MM.1S (cell line): ENCODE results near the gene NEURL1B.

Experiments
- DNase-seq: peaks from one replicate; pipeline ENCODE4 v3.0.0-alpha.2; 2015
- H2AFZ ChIP-seq: fragments of 300-600 bp; sonication (generic); 2 replicates; pipeline ENCODE4 v1.6.0; 2016; ENCODE audit warnings: antibody characterized with exemption, low read length
- H3F3A ChIP-seq: fragments of 300-600 bp; sonication (generic); 2 replicates; pipeline ENCODE4 v1.6.1; 2016; ENCODE audit warnings: mild to moderate bottlenecking, antibody characterized with exemption, low read length, moderate library complexity, mixed read lengths; ENCODE audit not compliant: insufficient read depth
- H3K27ac ChIP-seq: fragments of 300-600 bp; sonication (generic); 2 replicates; pipeline ENCODE4 v1.5.1; 2016; ENCODE audit warnings: mild to moderate bottlenecking, low read length
- H3K27me3 ChIP-seq: fragments of 300-600 bp; sonication (generic); replicated peaks from 2 replicates; pipeline ENCODE4 v1.6.0; 2016; ENCODE audit warnings: low read length; ENCODE audit not compliant: insufficient read depth
- H3K36me3 ChIP-seq: fragments of 300-600 bp; sonication (generic); replicated peaks from 2 replicates; pipeline ENCODE4 v1.6.1; 2016; ENCODE audit warnings: mild to moderate bottlenecking, low read length, mixed read lengths; ENCODE audit not compliant: insufficient read depth
- H3K4me1 ChIP-seq: fragments of 300-600 bp; sonication (generic); 2 replicates; pipeline ENCODE4 v1.6.1; 2016; ENCODE audit warnings: low read length, mixed read lengths
- H3K4me2 ChIP-seq: fragments of 300-600 bp; sonication (generic); 2 replicates; pipeline ENCODE4 v1.6.0; 2016; ENCODE audit warnings: low read depth, low read length
- H3K4me3 ChIP-seq: fragments of 300-600 bp; sonication (generic); 2 replicates; pipeline ENCODE4 v1.5.1; 2016; ENCODE audit warnings: low read length, mixed read lengths
- H3K79me2 ChIP-seq: fragments of 300-600 bp; sonication (generic); 2 replicates; pipeline ENCODE4 v1.6.1; 2016; ENCODE audit warnings: mixed run types, low read length, mixed read lengths
- H3K9ac ChIP-seq: fragments of 300-600 bp; sonication (generic); 2 replicates; pipeline ENCODE4 v1.6.1; 2016; ENCODE audit warnings: low read length, mixed read lengths
- H3K9me2 ChIP-seq: fragments of 300-600 bp; sonication (generic); replicated peaks from 2 replicates; pipeline ENCODE4 v1.6.1; 2016; ENCODE audit warnings: mild to moderate bottlenecking, low read length, mixed read lengths; ENCODE audit not compliant: insufficient read depth
- H3K9me3 ChIP-seq: fragments of 300-600 bp; sonication (generic); replicated peaks from 2 replicates; pipeline ENCODE4 v1.6.1; 2016; ENCODE audit warnings: mild to moderate bottlenecking, low read length, mixed read lengths; ENCODE audit not compliant: insufficient read depth
- H4K20me1 ChIP-seq: fragments of 300-600 bp; sonication (generic); 2 replicates; pipeline ENCODE4 v1.6.1; 2016; ENCODE audit warnings: mild to moderate bottlenecking, low read length, moderate library complexity, mixed read lengths; ENCODE audit not compliant: insufficient read depth
- CTCF ChIP-seq: fragments of 300-600 bp; sonication (generic); IDR thresholded peaks from 2 replicates; pipeline ENCODE4 v1.5.1; 2016; ENCODE audit warnings: antibody characterized with exemption, low read length, mixed read lengths
- EZH2 ChIP-seq: fragments of 300-600 bp; sonication (generic); optimal IDR thresholded peaks from 2 replicates; pipeline ENCODE3; 2017; ENCODE audit warnings: low read depth, mild to moderate bottlenecking, antibody characterized with exemption, low read length, mixed read lengths
- EZH2phosphoT487 ChIP-seq: fragments of 300-600 bp; sonication (generic); IDR thresholded peaks from 2 replicates; pipeline ENCODE4 v1.6.1; 2018; ENCODE audit warnings: antibody characterized with exemption, low read length

Gene NEURL1B

GRCh38 chr5:172622091-172623046, 18.7 kb upstream of the NEURL1B start:
- no peaks in the 10 kb centered on the region for H3K9me2 ChIP-seq
- DNase-seq, result no peak
- no peak overlapping the region for H3K4me3 ChIP-seq
- no peaks in the 10 kb centered on the region for H3F3A ChIP-seq
- H3K27me3 ChIP-seq, result peaks cover 18% of the 10 kb centered on the region; the same call in 1 of the 2 replicates
- no peak overlapping the region for H2AFZ ChIP-seq
- H3K79me2 ChIP-seq, result no peaks in the 10 kb centered on the region
- no peak overlapping the region for H3K9ac ChIP-seq
- no peaks in the 10 kb centered on the region for H3K4me1 ChIP-seq
- no peak for TF ChIP-seq EZH2
- TF ChIP-seq CTCF, result no peak
- TF ChIP-seq EZH2phosphoT487, result no peak
- no peak overlapping the region for H3K4me2 ChIP-seq
- H3K9me3 ChIP-seq, result no peaks in the 10 kb centered on the region
- H4K20me1 ChIP-seq, result no peaks in the 10 kb centered on the region
- H3K27ac ChIP-seq, result no peak overlapping the region
- H3K36me3 ChIP-seq, result no peaks in the 10 kb centered on the region

- Histone ChIP-seq H4K20me1 (no peaks in the 10 kb centered on the region), H3K36me3 (no peaks in the 10 kb centered on the region), H3K9me2 (no peaks in the 10 kb centered on the region), H3K79me2 (no peaks in the 10 kb centered on the region), H3K4me3 (no peak overlapping the region), H2AFZ (no peak overlapping the region), H3K4me2 (no peak overlapping the region), H3K27ac (no peak overlapping the region), H3K27me3 (peaks cover 9% of the 10 kb centered on the region; the same call in 1 of the 2 replicates), H3F3A (no peaks in the 10 kb centered on the region), H3K9me3 (no peaks in the 10 kb centered on the region), H3K4me1 (no peaks in the 10 kb centered on the region), H3K9ac (no peak overlapping the region)
- no peak for DNase-seq
- TF ChIP-seq CTCF (no peak), EZH2phosphoT487 (no peak), EZH2 (no peak)
Measured at GRCh38 chr5:172623313-172623980, 17.6 kb upstream of the NEURL1B start.

- Histone ChIP-seq H3K9me2 (no peaks in the 10 kb centered on the region), H3K4me1 (no peaks in the 10 kb centered on the region), H3K9me3 (no peaks in the 10 kb centered on the region), H3K36me3 (no peaks in the 10 kb centered on the region), H2AFZ (no peak overlapping the region), H3K9ac (no peak overlapping the region), H3K27ac (no peak overlapping the region), H3K27me3 (no peaks in the 10 kb centered on the region; the same call in 1 of the 2 replicates), H3F3A (no peaks in the 10 kb centered on the region), H3K4me2 (no peak overlapping the region), H4K20me1 (no peaks in the 10 kb centered on the region), H3K79me2 (no peaks in the 10 kb centered on the region), H3K4me3 (no peak overlapping the region)
- no peak for TF ChIP-seq EZH2
- TF ChIP-seq CTCF, result no peak
- TF ChIP-seq EZH2phosphoT487, result no peak
- no peak for DNase-seq
Measured at GRCh38 chr5:172624083-172624995, 16.7 kb upstream of the NEURL1B start.
